ENCODE data around the gene TLR9. TPM values are rescaled to one million over a fixed set of nuclear protein-coding genes. Genes with fewer than 3 reads are reported as not detected.

Gene TLR9
- total RNA-seq, 1 donor from 2014 or later: 0.12 TPM

GRCh38 chr3:52243791-52244628, 18.6 kb upstream of the TLR9 start:
- no peak for TF ChIP-seq CTCF (IDR thresholded peaks at IDR 0.05)
- Mint-ChIP-seq H3K4me3 (ENCODE audit: unreplicated experiment) (peak overlapping the region; percentile 65), H3K9me3 (ENCODE audit: low read depth) (peaks cover 3% of the 10 kb centered on the region), H3K27me3 (ENCODE audit: low read depth) (no peaks in the 10 kb centered on the region), H3K27ac (ENCODE audit: unreplicated experiment) (peak overlapping the region; percentile 73), H3K36me3 (ENCODE audit: low read depth) (peaks cover 2% of the 10 kb centered on the region), H3K4me1 (ENCODE audit: low read depth) (peaks cover 54% of the 10 kb centered on the region)
- DNase-seq (ENCODE audit: low spot score): peak; percentile 65

- no peak for TF ChIP-seq CTCF (IDR thresholded peaks at IDR 0.05)
- Mint-ChIP-seq H3K9me3 (ENCODE audit: low read depth) (peaks cover 3% of the 10 kb centered on the region), H3K36me3 (ENCODE audit: low read depth) (no peaks in the 10 kb centered on the region), H3K27ac (ENCODE audit: unreplicated experiment) (no peak overlapping the region), H3K4me1 (ENCODE audit: low read depth) (peaks cover 61% of the 10 kb centered on the region), H3K27me3 (ENCODE audit: low read depth) (no peaks in the 10 kb centered on the region), H3K4me3 (ENCODE audit: unreplicated experiment) (no peak overlapping the region)
- DNase-seq (ENCODE audit: low spot score): no peak
Observed at GRCh38 chr3:52242039-52242438, 16.6 kb upstream of the TLR9 start.

- DNase-seq (ENCODE audit: low spot score): no peak
- Mint-ChIP-seq H3K27me3 (ENCODE audit: low read depth) (no peaks in the 10 kb centered on the region), H3K27ac (ENCODE audit: unreplicated experiment) (peak overlapping the region; percentile 94), H3K4me1 (ENCODE audit: low read depth) (peaks cover 60% of the 10 kb centered on the region), H3K9me3 (ENCODE audit: low read depth) (peaks cover 3% of the 10 kb centered on the region), H3K4me3 (ENCODE audit: unreplicated experiment) (no peak overlapping the region), H3K36me3 (ENCODE audit: low read depth) (no peaks in the 10 kb centered on the region)
- no peak for TF ChIP-seq CTCF (IDR thresholded peaks at IDR 0.05)
Observed at GRCh38 chr3:52240886-52241370, 15.5 kb upstream of the TLR9 start.

- Mint-ChIP-seq H3K4me1 (ENCODE audit: low read depth) (peaks cover 65% of the 10 kb centered on the region), H3K27ac (ENCODE audit: unreplicated experiment) (peak overlapping the region; percentile 94), H3K4me3 (ENCODE audit: unreplicated experiment) (peak overlapping the region; percentile 84), H3K36me3 (ENCODE audit: low read depth) (no peaks in the 10 kb centered on the region), H3K9me3 (ENCODE audit: low read depth) (peaks cover 3% of the 10 kb centered on the region), H3K27me3 (ENCODE audit: low read depth) (no peaks in the 10 kb centered on the region)
- DNase-seq (ENCODE audit: low spot score): peak; percentile 29
- no peak for TF ChIP-seq CTCF (IDR thresholded peaks at IDR 0.05)
Observed at GRCh38 chr3:52240059-52240885, 14.8 kb upstream of the TLR9 start.

Measured in chondrocyte (in vitro differentiated cells).